ENCODE results near the gene SLC34A3.
"Not testable (repeated sequence)": the region's sequence is repeated elsewhere in the genome, so short reads cannot be mapped to it uniquely, and the experiment has no call there.

DNA sequence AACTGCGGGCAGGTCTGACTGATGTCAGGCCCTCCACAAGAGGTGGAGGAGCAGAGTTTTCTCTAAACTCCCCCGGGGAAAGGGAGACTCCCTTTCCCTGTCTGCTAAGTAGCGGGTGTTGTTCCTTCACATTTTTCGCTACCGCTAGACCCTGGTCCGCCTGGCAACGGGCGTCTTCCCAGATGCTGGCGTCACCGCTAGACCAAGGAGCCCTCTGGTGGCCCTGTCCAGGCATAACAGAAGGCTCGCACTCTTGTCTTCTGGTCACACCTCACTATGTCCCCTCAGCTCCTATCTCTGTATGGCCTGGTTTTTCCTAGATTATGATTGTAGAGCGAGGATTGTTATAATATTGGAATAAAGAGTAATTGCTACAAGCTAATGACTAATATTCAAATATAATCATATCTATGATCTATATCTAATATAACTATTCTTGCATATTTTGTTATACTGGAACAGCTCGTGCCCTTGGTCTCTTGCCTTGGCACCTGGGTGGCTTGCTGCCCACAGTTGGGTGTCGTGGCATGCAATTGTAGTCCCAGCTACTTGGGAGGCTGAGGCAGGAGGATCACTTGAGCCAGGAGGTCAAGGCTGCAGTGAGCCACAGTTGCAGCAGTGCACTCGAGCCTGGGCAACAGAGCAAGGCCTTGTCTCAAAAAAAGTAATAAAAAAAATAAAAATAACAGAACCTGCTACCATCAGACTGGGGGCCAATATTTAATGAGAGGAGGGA is 31.6 kb downstream of the SLC34A3 start:
- TF ChIP-seq, protein P1, sequence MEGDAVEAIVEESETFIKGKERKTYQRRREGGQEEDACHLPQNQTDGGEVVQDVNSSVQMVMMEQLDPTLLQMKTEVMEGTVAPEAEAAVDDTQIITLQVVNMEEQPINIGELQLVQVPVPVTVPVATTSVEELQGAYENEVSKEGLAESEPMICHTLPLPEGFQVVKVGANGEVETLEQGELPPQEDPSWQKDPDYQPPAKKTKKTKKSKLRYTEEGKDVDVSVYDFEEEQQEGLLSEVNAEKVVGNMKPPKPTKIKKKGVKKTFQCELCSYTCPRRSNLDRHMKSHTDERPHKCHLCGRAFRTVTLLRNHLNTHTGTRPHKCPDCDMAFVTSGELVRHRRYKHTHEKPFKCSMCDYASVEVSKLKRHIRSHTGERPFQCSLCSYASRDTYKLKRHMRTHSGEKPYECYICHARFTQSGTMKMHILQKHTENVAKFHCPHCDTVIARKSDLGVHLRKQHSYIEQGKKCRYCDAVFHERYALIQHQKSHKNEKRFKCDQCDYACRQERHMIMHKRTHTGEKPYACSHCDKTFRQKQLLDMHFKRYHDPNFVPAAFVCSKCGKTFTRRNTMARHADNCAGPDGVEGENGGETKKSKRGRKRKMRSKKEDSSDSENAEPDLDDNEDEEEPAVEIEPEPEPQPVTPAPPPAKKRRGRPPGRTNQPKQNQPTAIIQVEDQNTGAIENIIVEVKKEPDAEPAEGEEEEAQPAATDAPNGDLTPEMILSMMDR (IDR thresholded peaks at IDR 0.05): peak; percentile 36 to 64 (median 54)
- not testable (repeated sequence) for TF ChIP-seq POLR2AphosphoS5, POLR2A (IDR thresholded peaks at IDR 0.05)
